ENCODE results near the gene FAM222A.
"Not testable (repeated sequence)": the region's sequence is repeated elsewhere in the genome, so short reads cannot be mapped to it uniquely, and the experiment has no call there.

The FAM222A gene

DNA sequence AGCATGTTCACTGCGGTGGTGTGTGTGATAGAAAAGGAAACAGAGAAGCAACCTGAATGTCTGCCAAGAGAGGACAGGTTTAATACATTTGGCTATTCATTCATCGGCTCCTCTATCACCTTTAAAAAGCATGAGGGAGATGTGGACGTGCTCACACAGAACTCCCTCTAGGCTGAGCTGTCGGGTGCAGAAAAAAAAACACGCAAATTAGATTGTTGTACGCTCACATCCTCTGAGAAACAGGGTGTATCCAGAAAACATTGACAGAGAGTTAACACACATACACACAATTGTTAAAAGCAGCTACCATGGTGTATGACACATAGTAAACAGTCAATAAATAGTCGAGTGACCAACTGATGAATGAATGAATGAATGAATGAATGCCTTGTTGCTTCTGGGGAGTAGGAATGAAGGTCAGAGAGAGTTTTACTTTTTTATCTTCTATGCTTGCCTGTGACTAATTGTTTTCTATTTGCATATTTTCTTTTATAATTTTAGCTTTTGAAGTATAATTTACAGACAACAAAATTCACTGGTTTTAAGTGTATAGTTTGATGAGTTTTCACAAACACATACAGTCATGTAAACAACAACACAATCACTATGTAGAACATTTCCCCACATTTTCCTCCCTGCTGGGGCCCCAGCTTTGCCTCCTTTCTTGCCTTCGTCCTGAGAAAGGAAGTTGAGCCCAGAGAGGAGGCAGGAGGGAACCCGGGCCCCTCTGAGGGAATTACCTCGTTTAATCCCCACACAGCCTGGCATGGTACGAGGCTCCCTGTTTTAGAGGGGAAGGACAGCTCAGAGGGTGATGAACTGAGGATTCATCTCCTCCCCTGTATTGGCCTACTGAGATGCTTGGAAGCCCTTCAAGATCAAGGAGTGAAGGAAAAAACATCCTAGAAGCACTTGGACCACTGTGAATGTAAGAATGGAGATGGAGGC, 19.7 kb upstream of the FAM222A start:
- DNase-seq: peak; percentile 24

DNA sequence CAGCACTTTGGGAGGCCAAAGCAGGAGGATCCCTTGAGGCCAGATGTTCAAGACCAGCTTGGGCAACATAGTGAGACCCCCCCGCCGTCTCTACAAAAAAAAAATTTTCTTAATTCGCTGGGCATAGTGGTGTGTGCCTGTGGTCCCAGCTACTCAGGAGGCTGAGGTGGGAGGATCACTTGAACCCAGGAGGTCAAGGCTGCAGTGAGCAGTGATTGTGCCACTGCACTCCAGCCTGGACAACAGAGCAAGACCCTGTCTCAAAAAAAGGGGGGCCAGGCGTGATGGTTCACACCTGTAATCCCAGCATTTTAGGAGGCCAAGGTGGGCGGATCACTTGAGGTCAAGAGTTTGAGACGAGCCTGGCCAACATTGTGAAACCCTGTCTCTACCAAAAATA, 19.0 kb upstream of the FAM222A start:
- DNase-seq: not testable (repeated sequence)

DNA sequence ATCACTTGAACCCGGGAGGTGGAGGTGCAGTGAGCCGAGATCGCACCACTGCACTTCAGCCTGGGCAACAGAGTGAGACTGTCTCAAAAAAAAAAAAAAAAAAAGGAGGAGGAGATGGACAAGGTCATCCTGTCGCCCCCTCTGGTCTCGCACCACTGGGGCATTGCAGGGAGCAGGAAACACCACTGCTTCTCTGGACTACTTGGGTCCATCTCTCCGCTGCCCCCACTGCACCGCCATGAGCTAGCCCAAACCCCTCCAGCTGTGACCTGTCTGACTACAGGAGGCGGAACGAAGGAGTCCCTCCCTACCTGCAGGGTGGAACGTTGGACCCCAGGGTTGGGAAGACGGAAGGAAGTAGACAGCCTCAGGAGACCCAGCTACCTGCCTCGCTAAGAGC, 18.2 kb upstream of the FAM222A start:
- DNase-seq: no peak

DNA sequence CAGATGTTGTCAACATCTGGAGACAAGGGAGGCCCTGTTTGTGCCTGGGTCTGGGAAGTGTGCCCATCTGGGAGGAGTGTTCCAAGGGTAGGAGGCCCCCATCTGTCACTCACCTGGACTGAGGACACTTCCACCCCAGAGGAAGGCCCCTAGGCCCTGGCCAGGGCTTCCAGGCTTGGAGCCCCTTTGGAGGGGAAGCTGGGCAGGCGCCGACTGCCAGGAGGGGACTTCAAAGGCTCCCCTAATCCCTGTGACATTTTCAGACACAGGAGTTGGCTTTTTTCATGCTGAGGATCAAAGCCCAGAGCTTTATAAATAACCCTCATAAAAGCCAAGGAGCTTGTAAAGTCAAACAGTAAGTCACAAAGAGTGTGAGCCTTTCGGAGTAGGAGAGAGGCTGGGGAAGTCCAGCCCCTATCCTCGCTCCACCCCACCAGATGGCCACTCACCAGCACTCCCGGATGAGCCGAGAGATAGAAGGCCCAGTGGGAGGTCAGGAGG, 17.6 kb upstream of the FAM222A start:
- no peak for DNase-seq

DNA sequence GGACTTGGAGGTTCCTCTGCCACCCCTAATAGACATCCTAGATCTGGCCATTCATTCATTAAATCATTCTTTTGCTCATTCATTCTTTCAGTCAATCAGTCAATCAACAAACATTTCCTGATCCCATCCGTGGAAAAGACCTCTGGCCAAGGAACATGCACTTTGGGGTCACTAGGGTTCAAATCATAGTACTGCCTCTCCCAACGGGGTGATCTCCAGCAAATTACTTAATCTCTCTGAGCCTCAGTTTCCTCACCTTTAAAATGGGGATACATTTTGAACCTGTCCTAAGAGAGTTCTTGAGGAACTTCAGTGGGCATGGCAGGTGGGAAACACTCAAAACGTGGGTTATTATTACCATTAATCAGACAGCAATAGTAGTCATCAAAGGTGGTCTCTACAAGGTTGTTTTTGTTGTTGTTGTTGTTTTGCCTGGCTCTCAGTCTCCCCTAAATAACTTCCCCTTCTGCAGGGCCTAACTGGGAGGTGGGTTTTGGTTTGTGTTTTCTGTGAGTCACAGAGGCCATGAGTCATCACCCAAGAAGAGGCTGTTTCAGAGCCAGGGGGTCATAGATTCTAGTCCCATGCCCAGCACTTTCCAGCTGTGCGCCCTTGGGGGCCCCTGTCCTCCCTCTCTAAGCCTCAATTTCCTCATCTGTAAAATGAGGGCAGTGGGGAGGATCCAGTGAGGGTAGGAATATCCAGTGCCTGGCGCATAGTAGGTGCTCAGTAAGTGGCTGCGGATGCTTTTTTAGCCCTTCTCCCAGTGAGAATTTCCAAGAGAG, 16.9 kb upstream of the FAM222A start:
- no peak for DNase-seq

DNA sequence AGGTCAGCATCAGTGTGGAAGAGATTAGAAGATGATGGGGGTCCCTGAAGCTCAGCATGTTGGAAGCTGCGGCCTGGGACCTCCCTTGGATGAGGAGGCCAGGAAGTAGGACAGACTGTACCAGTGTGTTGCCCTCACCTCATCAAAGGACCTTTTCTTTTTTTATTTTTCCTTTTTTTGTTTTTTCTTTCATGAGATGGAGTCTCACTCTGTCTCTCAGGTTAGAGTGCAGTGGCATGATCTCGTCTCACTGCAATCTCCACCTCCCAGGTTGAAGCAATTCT, 16.4 kb upstream of the FAM222A start:
- DNase-seq: no peak

DNA sequence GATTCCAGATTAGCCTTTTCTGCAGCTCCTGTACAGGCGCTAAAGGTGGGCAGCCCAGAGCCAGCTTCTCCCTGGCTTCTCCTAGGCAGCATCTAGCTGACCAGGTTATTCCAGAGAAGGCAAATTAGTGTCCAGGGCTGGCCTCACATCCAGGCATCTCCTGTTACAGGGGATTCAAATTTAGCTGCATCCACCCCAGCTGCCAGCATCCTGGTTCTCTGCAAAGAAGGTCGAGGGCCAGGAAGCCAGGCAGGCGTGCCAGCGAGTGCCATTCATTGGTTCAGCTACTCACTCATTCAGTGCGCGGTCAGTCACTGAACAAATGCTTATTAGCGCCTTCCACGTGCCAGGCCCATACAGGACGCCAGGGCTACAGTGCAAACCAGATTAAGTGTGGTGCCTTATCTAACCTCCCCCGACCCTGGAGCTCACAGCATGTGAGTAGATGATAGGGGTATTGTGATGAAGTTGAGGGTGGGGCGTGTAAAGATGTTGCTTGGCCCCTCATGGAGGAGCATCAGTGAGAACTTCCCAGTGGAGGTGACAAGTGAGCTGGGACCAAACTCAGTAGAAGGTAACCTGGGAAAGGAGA, 15.7 kb upstream of the FAM222A start:
- DNase-seq: no peak

DNA sequence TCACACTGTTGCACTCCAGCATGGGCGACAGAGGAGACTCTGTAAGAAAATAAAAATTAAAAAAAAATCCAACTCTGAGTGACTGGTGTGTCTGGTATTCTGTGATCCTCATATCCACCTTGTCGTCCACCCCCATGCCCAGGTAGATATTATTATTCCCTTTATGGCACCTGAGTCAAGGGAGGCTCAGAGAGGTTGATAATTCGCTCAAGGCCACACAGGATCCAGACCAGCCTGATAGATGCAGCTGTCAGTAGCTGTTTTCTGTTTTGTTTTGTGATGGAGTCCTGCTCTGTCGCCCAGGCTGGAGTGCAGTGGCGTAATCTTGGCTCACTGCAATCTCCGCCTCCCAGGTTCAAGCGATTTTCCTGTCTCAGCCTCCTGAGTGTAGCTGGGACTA, 14.8 kb upstream of the FAM222A start:
- no peak for DNase-seq

DNA sequence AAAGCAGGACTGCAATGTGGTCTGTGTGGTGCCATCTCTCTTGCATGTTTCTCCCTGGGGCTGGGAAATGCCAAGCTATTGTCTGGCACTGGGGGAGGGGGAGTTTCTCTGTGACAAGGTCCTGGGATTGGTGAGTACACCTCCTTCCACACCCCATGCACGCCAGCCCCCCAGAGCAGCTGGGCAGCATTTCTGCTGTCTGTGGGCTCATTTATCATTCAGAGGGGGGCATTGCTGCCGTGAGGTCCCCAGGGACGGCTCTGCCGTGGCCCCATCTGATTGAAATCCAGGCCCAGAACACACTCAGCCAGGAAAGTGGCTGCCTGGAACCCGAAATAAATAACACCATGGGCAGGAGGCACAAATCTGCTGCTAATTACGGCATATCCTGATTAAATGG, 12.6 kb upstream of the FAM222A start:
- DNase-seq: no peak

DNA sequence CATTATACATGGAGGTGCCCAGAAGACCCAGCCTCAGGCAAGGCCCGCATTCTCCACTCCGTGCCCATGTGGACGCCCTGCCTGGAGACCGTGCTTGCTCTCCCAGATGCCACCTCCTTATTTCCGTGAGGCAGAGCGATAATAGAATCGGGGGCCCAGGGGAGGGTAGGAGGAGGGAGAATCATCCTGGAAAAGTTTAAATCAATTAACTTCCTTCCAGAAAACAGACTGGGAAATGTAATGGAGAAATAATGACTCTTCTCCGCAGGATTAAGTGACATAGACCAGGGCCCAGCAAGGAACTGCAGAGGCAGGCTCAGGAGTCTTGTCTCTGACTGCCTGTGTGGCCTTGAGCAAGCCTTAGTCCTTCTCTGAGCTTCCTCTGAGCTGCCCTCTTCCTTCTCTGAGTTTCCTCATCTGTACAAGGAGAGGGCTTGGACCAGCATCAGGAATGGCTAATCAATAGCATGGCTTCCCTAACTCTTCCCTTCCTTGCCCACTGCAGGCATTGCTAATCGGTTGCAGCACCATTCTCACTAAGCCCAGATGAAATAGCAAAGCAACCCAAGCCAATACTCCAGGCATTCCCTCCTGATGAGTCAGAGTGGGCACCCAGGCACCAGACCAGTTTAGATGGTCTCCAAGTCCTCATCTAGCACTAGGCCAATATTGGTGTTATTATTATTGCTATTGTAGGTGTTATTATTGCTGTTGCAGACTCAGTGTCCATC, 11.3 kb upstream of the FAM222A start:
- DNase-seq: no peak

DNA sequence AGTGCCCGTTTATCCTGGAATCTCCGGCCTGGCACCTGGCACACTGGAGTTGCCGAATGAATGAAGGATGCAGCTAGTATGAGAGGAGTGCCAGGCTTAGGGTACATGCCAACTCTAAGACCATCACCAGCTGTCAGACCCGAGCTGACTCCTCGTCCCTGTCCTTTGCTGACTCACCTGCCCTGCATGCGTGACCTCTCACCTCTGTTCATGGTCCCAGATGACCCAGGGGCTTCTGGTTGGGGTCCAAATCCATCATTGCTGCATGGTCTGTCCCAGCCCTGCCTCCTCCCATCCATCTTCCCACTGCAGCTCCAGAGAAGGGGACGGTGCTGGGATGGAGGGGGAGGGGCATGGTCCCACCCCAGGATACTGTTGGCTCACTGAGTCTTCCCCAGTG, 9.9 kb upstream of the FAM222A start:
- DNase-seq: no peak

DNA sequence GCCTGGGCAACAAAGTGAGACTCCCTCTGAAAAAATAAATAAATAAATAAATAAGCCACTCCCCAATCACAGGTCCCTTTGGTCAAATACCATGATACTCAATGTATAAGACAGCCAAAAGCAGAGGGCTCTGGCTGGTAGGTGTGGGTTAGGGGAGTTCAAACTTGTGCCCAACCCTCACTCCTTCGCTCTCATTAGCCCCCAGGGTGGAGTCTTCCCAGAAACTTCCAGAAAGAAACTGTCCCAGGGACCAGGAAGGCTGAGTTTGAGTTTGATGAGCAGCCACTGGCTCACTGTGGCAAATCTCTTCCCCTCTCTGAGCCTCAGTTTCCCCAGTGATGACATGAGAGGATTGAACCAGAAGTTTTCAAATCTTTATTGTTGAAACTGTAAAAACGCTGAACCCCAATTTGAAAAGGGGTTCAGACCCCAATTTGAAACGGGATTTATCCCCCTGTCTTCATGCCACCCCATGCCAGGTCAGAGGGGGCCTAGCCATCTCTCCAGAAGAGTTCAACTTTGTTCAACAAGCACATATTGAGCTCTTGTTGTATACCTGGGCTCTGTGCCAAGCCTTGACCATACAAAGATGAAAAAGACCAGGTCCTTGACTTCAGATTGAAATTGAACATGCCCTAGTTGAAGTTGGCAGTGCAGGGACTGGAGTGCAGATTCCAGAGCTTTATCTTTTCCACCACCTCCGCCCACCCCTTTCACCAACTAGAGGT, 9.1 kb upstream of the FAM222A start:
- DNase-seq: no peak

DNA sequence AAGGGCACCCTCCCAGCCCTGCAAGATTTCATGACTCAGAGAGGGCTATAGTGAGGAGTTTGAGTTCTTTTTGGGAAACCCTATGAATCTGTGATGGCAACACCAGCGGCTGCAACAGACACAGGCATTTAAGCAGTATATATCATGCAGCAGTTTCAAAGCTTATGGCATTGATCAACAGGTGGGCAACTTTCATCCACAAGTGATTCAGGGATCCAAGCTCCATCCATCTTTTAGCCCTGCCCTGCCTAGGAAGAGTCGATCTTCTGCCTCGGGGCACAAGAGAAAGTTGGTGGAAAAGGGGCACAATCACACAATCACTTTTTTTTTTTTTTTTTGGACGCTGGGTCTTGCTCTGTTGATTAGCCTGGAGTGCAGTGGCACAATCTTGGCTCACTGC, 8.3 kb upstream of the FAM222A start:
- DNase-seq: no peak

DNA sequence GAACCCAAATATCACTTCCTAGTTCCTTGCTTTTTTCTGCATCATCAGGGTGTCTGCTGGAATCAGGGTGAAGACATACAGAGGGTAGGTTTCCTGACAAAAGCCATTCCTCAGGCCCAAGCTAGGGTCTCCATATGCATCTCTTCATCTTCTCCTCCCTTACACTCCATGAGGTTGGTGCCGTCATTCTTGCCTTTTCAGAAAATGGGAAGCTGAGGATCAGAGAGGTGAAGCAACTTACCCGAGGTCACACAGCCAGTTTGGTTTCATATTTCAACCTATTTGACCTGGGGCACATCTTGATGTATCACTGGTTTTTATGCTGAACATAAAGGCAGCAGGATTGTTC, 7.3 kb upstream of the FAM222A start:
- DNase-seq: no peak

DNA sequence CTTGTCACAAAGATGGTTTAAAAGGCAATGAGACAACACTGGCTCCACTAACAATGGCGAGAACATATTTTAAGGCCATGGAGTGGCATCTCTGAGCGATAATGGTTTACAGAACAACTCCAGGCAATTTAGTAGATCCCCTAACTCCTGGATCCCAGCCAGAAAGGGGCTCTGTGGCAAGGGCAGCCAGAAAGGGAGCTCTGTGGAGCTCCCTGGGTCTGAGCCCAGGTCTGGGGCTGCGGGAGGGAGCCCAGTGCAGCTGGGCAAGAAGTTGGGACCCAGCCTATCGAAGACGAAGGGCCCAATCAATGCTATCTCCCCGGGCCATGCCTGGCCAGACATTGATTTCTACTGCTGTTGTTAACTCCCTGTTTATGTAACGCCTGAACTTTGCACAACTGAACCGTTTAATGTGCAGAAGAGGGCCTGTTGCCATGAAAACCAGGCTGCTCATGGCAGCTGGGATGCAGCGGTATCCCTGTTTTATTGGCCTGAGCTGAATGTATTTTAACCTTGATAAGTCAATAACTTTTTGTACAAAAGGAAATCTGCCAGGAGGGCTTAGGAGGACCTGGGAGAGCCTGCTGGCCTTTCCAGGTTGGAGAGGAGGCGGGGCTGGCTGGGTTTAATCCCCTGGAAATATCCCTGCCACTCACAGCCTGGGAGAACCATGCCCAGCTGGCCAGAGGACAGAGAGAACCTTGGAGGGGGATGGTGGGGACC, 6.7 kb upstream of the FAM222A start:
- DNase-seq: no peak

DNA sequence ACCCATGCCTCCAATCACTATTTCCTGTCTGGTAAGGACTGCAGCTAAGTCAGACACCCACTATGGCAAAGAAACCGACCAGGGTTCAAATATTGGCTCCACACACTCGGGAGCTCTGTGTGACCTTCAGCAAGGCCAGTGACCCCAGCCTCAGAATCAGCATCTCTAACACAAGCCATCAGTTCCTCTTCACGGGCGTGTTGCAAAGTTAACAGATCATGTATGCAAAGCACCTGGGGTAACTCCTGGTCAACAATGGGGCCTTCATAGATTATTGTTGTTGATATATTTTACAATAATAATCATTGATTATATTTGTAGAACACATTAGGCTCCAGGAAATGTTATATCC, 6.2 kb upstream of the FAM222A start:
- DNase-seq: no peak

DNA sequence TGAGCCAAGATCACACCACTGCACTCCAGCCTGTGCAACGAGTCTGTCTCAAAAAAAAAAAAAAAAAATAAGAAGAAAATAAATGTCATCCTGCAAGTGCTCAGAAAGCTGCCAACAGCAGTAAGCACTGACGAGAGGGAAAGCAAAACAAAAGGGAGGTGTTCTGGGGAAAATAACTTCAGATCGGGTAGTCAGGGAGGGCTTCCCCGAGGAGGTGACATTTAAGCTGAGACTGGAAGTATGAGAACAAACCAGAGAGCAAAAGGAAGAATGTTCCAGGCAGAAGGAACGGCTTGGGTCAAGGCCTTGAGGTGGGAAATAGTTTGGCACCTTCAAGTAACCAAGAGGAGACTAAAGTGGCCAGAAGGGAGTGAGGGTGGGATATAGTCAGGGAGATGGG, 4.7 kb upstream of the FAM222A start:
- no peak for DNase-seq

DNA sequence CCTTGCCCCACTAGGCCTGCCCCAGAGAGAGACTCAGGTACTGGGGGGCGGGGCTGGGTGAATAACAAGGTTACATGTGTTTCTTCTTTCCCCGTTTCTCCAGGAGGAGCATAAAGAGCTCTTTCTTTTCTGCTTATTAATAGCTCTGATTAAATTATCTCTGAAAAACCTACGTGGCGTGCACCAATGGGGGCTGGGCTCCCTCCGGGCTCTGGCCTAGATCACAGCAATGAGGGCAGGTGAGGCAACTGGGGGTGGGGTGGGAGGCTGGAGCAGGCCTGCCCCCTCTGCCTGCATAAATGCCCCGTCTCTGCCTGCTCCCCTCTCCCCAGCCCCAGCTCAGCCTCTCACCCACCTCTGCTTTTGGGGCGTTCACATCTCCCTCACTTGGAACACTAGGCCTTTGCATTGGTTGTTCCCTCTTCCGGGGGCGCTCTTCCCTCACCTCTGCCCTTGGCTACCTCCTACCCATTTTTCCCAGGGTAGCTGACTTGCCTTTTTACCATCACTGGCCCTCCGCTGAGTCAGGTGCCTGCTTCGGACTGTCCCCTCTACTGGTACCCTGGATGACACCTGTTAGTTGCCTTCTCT, 4.1 kb upstream of the FAM222A start:
- no peak for DNase-seq

DNA sequence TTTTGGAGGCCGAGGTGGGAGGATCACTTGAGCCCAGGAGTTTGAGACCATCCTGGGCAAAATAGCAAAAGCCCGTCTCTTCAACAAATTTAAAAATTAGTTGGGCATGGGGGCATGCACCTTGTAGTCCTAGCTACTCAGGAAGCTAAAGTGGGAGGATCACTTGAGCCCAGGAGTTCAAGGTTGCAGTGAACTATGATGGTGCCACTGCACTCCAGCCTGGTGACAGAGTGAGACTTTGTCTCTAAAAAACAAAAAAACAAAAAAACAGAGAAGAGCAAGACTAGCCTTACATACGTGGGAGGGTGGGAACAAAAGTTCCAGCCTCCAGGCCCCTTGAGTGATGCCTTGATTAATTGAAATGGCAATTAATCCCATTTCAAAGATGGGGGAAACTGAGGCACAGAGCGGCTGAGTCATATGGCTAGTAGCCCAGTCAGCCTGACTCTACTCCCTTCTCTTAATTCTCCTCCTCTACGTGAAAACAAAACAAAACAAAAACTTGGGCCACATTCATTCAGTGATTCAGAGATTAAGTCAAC, 3.3 kb upstream of the FAM222A start:
- no peak for DNase-seq

DNA sequence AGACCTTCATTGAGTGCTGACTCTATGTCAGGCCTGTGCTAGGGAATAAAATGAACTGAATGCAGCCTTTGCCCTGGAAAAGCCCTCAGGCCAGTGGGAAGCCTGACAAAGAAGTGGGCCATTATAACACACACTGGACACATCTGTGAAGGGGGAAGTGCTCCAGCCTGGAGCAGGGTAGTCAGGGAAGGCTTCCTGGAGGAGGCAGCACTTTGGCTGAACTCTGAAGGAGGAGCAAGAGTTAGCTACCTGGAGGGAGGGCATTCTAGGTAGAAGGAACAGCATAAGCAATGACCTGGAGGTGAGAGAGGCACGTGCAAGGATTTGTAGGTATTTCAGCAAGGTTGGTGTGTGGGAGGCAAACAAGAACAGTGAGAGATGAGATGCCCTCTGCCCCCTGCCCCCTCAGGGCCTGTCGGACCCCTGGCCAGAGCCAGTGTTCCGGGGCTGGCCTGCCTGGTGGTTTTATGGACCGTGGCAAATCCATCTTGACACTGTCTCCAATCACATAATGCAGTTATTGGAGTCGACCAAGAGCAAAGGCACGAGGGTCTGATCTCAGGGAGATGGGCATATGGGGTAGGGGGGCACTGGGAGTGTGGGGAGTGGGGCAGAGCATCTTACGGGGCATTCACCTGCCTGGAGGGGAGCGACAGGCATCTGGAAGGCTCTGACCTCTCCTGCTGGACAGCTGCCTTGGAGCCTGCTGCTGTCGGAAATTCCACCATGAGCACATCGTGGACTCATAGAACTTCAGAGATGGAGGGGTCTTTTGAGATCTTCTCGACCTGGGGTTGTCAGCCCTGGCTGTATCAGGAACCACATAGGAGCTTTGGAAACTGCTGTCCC, 2.7 kb upstream of the FAM222A start:
- no peak for DNase-seq

Measured in RPMI8226 (cell line).